Measurements from ENCODE around the gene NHLRC4. TPM values are rescaled to one million over a fixed set of nuclear protein-coding genes. Genes with fewer than 3 reads are reported as not detected.
A peak's percentile ranks its signal among the peaks of the same experiment; 100 is the strongest.

NHLRC4 gene
- total and polyA plus RNA-seq, 2 of the 13 experiments (the other 11 are each of a cell fraction or from before 2014, with no cell fraction given): 0.40 to 0.59 TPM

DNA sequence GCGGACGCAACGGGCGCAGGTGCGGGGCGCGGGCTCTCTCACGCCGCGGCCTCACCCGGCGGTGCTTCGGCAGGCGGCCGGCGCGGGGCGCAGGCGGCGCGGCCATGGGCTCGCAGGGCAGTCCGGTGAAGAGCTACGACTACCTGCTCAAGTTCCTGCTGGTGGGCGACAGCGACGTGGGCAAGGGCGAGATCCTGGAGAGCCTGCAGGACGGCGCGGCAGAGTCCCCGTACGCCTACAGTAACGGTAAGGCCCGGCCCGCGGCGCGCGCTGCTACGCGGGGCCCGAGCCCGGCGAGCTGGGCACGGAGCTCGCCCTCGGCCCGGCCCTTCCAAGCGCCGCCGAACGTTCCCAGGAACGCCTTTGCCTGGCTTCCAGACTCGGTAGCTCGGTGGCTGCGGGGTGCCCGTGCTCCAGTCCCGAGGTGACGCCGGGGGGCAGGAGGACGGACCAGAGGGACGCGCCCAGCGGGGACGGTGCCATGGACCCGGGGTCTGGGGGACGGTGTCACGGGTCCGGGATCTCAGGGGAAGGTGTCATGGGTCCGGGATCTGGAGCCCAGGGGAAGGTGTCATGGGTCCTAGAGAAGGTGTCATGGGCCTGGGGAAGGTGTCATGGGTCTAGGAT, 23.5 kb downstream of the NHLRC4 start (continued):
- peak; percentile 70; the same call in 1 of the 2 replicates for TF ChIP-seq SRY (CRISPR knock-in tag; IDR thresholded peaks at IDR 0.05)
- 0 out of 2 replicates have a peak, but pooled peaks have one; percentile 47 for TF ChIP-seq ZFX (CRISPR knock-in tag; IDR thresholded peaks at IDR 0.05; ENCODE audit: low read depth)
- no peak for TF ChIP-seq HMGXB3 (CRISPR knock-in tag; IDR thresholded peaks at IDR 0.05; ENCODE audit: borderline replicate concordance)
- no peak for TF ChIP-seq PAWR (CRISPR knock-in tag; IDR thresholded peaks at IDR 0.05; ENCODE audit: borderline replicate concordance)
- no peak for TF ChIP-seq ZBTB1 (CRISPR knock-in tag; IDR thresholded peaks at IDR 0.05; ENCODE audit: borderline replicate concordance)
- TF ChIP-seq SMYD3 (CRISPR knock-in tag; IDR thresholded peaks at IDR 0.05): no peak
- TF ChIP-seq ZBTB38 (CRISPR knock-in tag; IDR thresholded peaks at IDR 0.05): 0 out of 2 replicates have a peak, but pooled peaks have one; percentile 15
- no peak for TF ChIP-seq HMGA1 (CRISPR knock-in tag; conservative IDR thresholded peaks at IDR 0.05)
- no peak for TF ChIP-seq ZNF282 (IDR thresholded peaks at IDR 0.05; ENCODE audit: partially characterized antibody)
- TF ChIP-seq, protein P1, sequence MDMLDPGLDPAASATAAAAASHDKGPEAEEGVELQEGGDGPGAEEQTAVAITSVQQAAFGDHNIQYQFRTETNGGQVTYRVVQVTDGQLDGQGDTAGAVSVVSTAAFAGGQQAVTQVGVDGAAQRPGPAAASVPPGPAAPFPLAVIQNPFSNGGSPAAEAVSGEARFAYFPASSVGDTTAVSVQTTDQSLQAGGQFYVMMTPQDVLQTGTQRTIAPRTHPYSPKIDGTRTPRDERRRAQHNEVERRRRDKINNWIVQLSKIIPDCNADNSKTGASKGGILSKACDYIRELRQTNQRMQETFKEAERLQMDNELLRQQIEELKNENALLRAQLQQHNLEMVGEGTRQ (IDR thresholded peaks at IDR 0.05; ENCODE audit: low read depth, low read length): no peak
- TF ChIP-seq, protein P1 (CRISPR knock-in tag; IDR thresholded peaks at IDR 0.05; ENCODE audit: borderline replicate concordance): no peak
- TF ChIP-seq ZNF468 (CRISPR knock-in tag; IDR thresholded peaks at IDR 0.05): 0 out of 2 replicates have a peak, but pooled peaks have one; percentile 47
- TF ChIP-seq ZSCAN25 (CRISPR knock-in tag; IDR thresholded peaks at IDR 0.05): no peak
- TF ChIP-seq ZNF841 (CRISPR knock-in tag; IDR thresholded peaks at IDR 0.05; ENCODE audit: borderline replicate concordance): no peak
- no peak for TF ChIP-seq ZNF12 (CRISPR knock-in tag; IDR thresholded peaks at IDR 0.05)
- no peak for TF ChIP-seq EEA1 (CRISPR knock-in tag; IDR thresholded peaks at IDR 0.05; ENCODE audit: borderline replicate concordance)
- TF ChIP-seq ZSCAN29 (CRISPR knock-in tag; conservative IDR thresholded peaks at IDR 0.05): no peak
- TF ChIP-seq KDM6A (CRISPR knock-in tag; IDR thresholded peaks at IDR 0.05; ENCODE audit: low read depth): no peak
- TF ChIP-seq ZNF317 (CRISPR knock-in tag; IDR thresholded peaks at IDR 0.05): no peak
- no peak for TF ChIP-seq MIER2 (CRISPR knock-in tag; IDR thresholded peaks at IDR 0.05)
- TF ChIP-seq NCOA5 (CRISPR knock-in tag; IDR thresholded peaks at IDR 0.05): no peak
- TF ChIP-seq ZNF354B (CRISPR knock-in tag; IDR thresholded peaks at IDR 0.05): no peak
- TF ChIP-seq, protein P2, sequence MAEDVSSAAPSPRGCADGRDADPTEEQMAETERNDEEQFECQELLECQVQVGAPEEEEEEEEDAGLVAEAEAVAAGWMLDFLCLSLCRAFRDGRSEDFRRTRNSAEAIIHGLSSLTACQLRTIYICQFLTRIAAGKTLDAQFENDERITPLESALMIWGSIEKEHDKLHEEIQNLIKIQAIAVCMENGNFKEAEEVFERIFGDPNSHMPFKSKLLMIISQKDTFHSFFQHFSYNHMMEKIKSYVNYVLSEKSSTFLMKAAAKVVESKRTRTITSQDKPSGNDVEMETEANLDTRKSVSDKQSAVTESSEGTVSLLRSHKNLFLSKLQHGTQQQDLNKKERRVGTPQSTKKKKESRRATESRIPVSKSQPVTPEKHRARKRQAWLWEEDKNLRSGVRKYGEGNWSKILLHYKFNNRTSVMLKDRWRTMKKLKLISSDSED (CRISPR knock-in tag; IDR thresholded peaks at IDR 0.05): 0 out of 2 replicates have a peak, but pooled peaks have one; percentile 45
